ENCODE measurements around the gene FECH.

DNA sequence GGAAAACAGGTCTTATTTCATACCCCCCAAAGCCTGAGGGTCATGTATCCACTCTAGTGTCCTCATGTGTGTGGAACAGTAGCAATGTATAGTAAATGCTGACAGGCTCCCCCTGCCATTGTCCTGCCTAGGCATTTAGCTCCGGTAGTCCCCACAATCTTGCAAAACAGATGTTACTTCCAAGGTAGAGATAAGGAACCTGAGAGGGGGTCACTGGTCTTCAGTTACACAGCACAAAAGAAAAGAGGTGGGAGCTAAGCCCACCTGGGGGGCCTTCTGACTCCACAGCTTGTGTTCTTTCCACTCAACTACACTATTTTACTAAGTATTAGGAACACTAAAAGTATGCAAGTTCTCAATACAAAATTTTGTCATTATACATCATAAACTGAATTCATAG lies 17.4 kb upstream of the FECH start:
- TF ChIP-seq CTCF (IDR thresholded peaks at IDR 0.05) (no peak), POLR2A (IDR thresholded peaks at IDR 0.05) (no peak)
